K562 (cell line): ENCODE measurements around the gene TENT4A. TPM values are rescaled to one million over a fixed set of nuclear protein-coding genes. Genes with fewer than 3 reads are reported as not detected.

Experiments
- ATAC-seq: fragments of 200-7000 bp; cut with Tn5 transposase; 3 replicates; pipeline ENCODE4 v1.9.1; 2020; ENCODE audit warnings: moderate library complexity
- BruUV-seq: library from RNA; stranded (reverse); fragments of 400-500 nt; replicated peaks from 2 replicates; lab custom pipeline; 2021; lab: Mats Ljungman, UMichigan
- CTCF ChIA-PET: fragments of 300-600 bp; formaldehyde crosslinking; extraction: SDS; loops from one replicate; lab custom pipeline; 2021; ENCODE audit warnings: low intra/inter-chr PET ratio; lab: Yijun Ruan, JAX
- POLR2A ChIA-PET: fragments of 300-600, 350-650 bp; sonication (Branson Sonifier 250); formaldehyde crosslinking; extraction: SDS; loops from one replicate; lab custom pipeline; 2021; ENCODE audit warnings: antibody characterized with exemption, inconsistent platforms; lab: Yijun Ruan, JAX
- DNase-seq, 4 experiments: peaks; one replicate each; pipeline versions ENCODE4 v3.0.0 to v3.0.0-alpha.2; 2011 to 2018; ENCODE audit warnings: low spot score in 3 of 4, mixed read lengths in 3 of 4; ENCODE audit errors: extremely low read depth in 1 of 4
- FAIRE-seq: peaks from 2 replicates; lab custom pipeline; 2011; peaks lifted over from hg19 to GRCh38; lab: Jason Lieb, UNC
- H2AFZ ChIP-seq: 2 replicates; pipeline ENCODE4 v1.6.0; 2011; ENCODE audit warnings: low read depth, low read length, control low read depth, inconsistent platforms
- H3K27ac ChIP-seq: fragments of 200-600 bp; 3 replicates; pipeline ENCODE4 v1.8.0; 2011; ENCODE audit warnings: low read depth, mild to moderate bottlenecking, control low read depth, inconsistent platforms, low read length, moderate library complexity, mixed read lengths; ENCODE audit errors: extremely low read depth
- H3K27me3 ChIP-seq, 2 experiments: fragments of 300-600 bp in 1 of 2; 2 replicates in 1 of 2; 3 replicates in 1 of 2; pipeline versions ENCODE4 v1.6.0 to v1.8.0; 2011; ENCODE audit warnings: inconsistent platforms in 2 of 2, low read length in 2 of 2, mild to moderate bottlenecking in 1 of 2, mixed read lengths in 1 of 2, moderate library complexity in 1 of 2; ENCODE audit not compliant: control insufficient read depth in 2 of 2, insufficient read depth in 2 of 2
- H3K36me3 ChIP-seq: fragments of 300-600 bp; 3 replicates; pipeline ENCODE4 v1.8.0; 2011; ENCODE audit warnings: mild to moderate bottlenecking, low read length, inconsistent platforms; ENCODE audit not compliant: control insufficient read depth, insufficient read depth
- H3K4me1 ChIP-seq, 2 experiments: fragments of 200-600 bp in 1 of 2; replicated peaks in 1 of 2; 2 replicates in 1 of 2; 3 replicates in 1 of 2; pipeline versions ENCODE4 v1.5.1 to v1.8.0; 2011; ENCODE audit warnings: inconsistent platforms in 2 of 2, low read length in 2 of 2, mild to moderate bottlenecking in 1 of 2, mixed read lengths in 1 of 2, moderate library complexity in 1 of 2; ENCODE audit not compliant: control insufficient read depth in 2 of 2, insufficient read depth in 2 of 2
- H3K4me2 ChIP-seq: 2 replicates; pipeline ENCODE4 v1.6.1; 2011; ENCODE audit warnings: low read length, control low read depth, inconsistent platforms, mixed read lengths; ENCODE audit not compliant: insufficient read depth
- H3K4me3 ChIP-seq: fragments of 200-600 bp; sonication (generic), shearing (Covaris generic); 2 replicates; pipeline ENCODE4 v1.5.1; 2016; ENCODE audit warnings: control low read depth, inconsistent platforms
- H3K79me2 ChIP-seq: fragments of 200-600 bp; 3 replicates; pipeline ENCODE4 v1.8.0; 2011; ENCODE audit warnings: low read length, inconsistent platforms; ENCODE audit not compliant: control insufficient read depth, insufficient read depth
- H3K9ac ChIP-seq, 2 experiments: 2 replicates each; pipeline versions ENCODE4 v1.6.0 to v1.6.1; 2011; ENCODE audit warnings: low read depth in 2 of 2, low read length in 2 of 2, control low read depth in 1 of 2, inconsistent platforms in 1 of 2, mild to moderate bottlenecking in 1 of 2, mixed read lengths in 1 of 2; ENCODE audit not compliant: insufficient read depth in 1 of 2
- H3K9me1 ChIP-seq: one replicate; pipeline ENCODE4 v1.6.0; 2011; ENCODE audit warnings: inconsistent platforms, mild to moderate bottlenecking, low read length, moderate library complexity; ENCODE audit not compliant: control insufficient read depth, insufficient read depth
- H3K9me3 ChIP-seq: replicated peaks from 2 replicates; pipeline ENCODE4 v1.5.1; 2011; ENCODE audit warnings: low read depth, low read length, inconsistent platforms; ENCODE audit not compliant: control insufficient read depth, insufficient read depth
- H4K20me1 ChIP-seq: replicated peaks from 2 replicates; pipeline ENCODE4 v1.6.1; 2011; ENCODE audit warnings: low read length, inconsistent platforms, mixed read lengths; ENCODE audit not compliant: control insufficient read depth, insufficient read depth
- ARHGAP35 ChIP-seq: fragments of 450-650 bp; IDR thresholded peaks from 2 replicates; pipeline ENCODE4 v1.6.1; 2018; ENCODE audit not compliant: partially characterized antibody
- CEBPG ChIP-seq, 3 experiments: fragments of 200-800 bp in 1 of 3; sonication (Bioruptor generic) in 1 of 3; sonication (generic) in 1 of 3; formaldehyde crosslinking in 1 of 3; IDR thresholded peaks in 2 of 3; conservative IDR thresholded peaks in 1 of 3; 2 replicates each; pipeline versions ENCODE4 v1.6.1 to v1.8.0; 2016 to 2022; ENCODE audit warnings: missing compliant biosample characterization in 2 of 3, missing genetic modification characterization in 2 of 3, mild to moderate bottlenecking in 1 of 3, missing genetic modification reagents in 1 of 3
- POLR2A ChIP-seq: fragments of 450-650 bp; conservative IDR thresholded peaks from 2 replicates; pipeline ENCODE4 v1.6.1; 2016
- REST ChIP-seq, 2 experiments: fragments of 450-650 bp; formaldehyde crosslinking in 1 of 2; IDR thresholded peaks; 2 replicates each; pipeline versions ENCODE4 v1.4.0 to v1.6.1; 2014 to 2020; ENCODE audit warnings: mild to moderate bottlenecking in 2 of 2, borderline replicate concordance in 1 of 2, low read depth in 1 of 2
- SMARCC2 ChIP-seq: fragments of 450-650 bp; IDR thresholded peaks from 2 replicates; pipeline ENCODE4 v1.6.1; 2017; ENCODE audit warnings: antibody characterized with exemption, moderate library complexity, mild to moderate bottlenecking, low read depth
- SUPT5H ChIP-seq: fragments of 450-650 bp; IDR thresholded peaks from 2 replicates; pipeline ENCODE4 v1.6.1; 2016
- ZNF586 ChIP-seq: fragments of 450-650 bp; formaldehyde crosslinking; conservative IDR thresholded peaks from 2 replicates; pipeline ENCODE4 v1.4.0; 2020; ENCODE audit warnings: mild to moderate bottlenecking, moderate library complexity
- WGBS: fragments of 100-300 bp; shearing (Covaris generic); methylation state at CpG from one replicate; pipeline ENCODE4 v1.1.6; 2016; ENCODE audit warnings: low coverage, mixed read lengths; ENCODE audit not compliant: insufficient coverage; ENCODE audit errors: missing lambda C conversion rate; 5-methylcytosine and 5-hydroxymethylcytosine counted together
- in situ Hi-C: fragments of 300-500 bp; cut with MboI; formaldehyde crosslinking; loops from 4 replicates; pipeline ENCODE4 v1.15.0; 2018; ENCODE audit warnings: inconsistent platforms, mixed read lengths
- intact Hi-C: fragments of 100-400 bp; cut with micrococcal nuclease; formaldehyde crosslinking; loops from 2 replicates; pipeline ENCODE4 v1.14.2; 2022
- polyA plus RNA-seq, 8 experiments: library from polyadenylated mRNA; depleted of rRNA in 4 of 8; stranded (reverse) in 5 of 8; unstranded in 3 of 8; fragments of >200 nt; fragmentation: Nextera tagmentation in 2 of 8; fragmentation: Illumina TruSeq in 1 of 8; extraction: Ambion mirVana in 2 of 8; extraction: Trizol in 1 of 8; gene quantifications; 2 replicates each; pipeline versions ENCODE4 v1.2.1 to v1.2.3, GENCODE V29; 2011 to 2014; ENCODE audit warnings: inconsistent platforms in 1 of 8, missing spikeins in 1 of 8
- total RNA-seq, 7 experiments: library from RNA; depleted of rRNA in 6 of 7; stranded (reverse); fragments of >200 nt in 6 of 7; fragmentation: Illumina TruSeq in 2 of 7; extraction: Trizol in 2 of 7; gene quantifications; 2 replicates each; pipeline versions ENCODE4 v1.2.1 to v1.2.3, GENCODE V29; 2011 to 2021; ENCODE audit warnings: low replicate concordance in 1 of 7

Gene TENT4A
- total and polyA plus RNA-seq, 9 of the 15 experiments (the other 6 are each of a cell fraction or from before 2014, with no cell fraction given), result 1.3 to 27.3 (median 13.0) TPM

GRCh38 chr5:6758236-6758635 is 45.0 kb downstream of the TENT4A start:
- Histone ChIP-seq H3K4me1 (peaks cover 0 to 5% of the 10 kb centered on the region in 2 experiments; a peak in 2 of 5 replicates), H3K9ac (no peak overlapping the region), H3K27ac (no peak overlapping the region), H2AFZ (no peak overlapping the region), H3K4me3 (no peak overlapping the region), H4K20me1 (no peaks in the 10 kb centered on the region)
- no TSS peak for BruUV-seq
- 82% methylated on average over 6 of the region's 6 CpGs for WGBS
- FAIRE-seq (no peak), ATAC-seq (peak; percentile 31)
- intact Hi-C loops, result no loop called here
- ChIA-PET CTCF (no interaction called here), POLR2A (no interaction called here)
- TF ChIP-seq ZNF586 (CRISPR knock-in tag) (no peak), SUPT5H (0 out of 2 replicates have a peak, but pooled peaks have one; percentile 36), POLR2A (peak; percentile 48; the same call in 1 of the 2 replicates)
- TF ChIP-seq, all 486 proteins: peak for 2
- in situ Hi-C loops, result no loop called here
- peaks cover 51% of the 10 kb centered on the region for H3K36me3 ChIP-seq
- no peaks in the 10 kb centered on the region for H3K27me3 ChIP-seq
- H3K4me2 ChIP-seq, result no peak overlapping the region
- H3K9me3 ChIP-seq, result no peaks in the 10 kb centered on the region
- no peaks in the 10 kb centered on the region for H3K9me1 ChIP-seq
- no peaks in the 10 kb centered on the region for H3K79me2 ChIP-seq
- DNase-seq, result no peak

DNA sequence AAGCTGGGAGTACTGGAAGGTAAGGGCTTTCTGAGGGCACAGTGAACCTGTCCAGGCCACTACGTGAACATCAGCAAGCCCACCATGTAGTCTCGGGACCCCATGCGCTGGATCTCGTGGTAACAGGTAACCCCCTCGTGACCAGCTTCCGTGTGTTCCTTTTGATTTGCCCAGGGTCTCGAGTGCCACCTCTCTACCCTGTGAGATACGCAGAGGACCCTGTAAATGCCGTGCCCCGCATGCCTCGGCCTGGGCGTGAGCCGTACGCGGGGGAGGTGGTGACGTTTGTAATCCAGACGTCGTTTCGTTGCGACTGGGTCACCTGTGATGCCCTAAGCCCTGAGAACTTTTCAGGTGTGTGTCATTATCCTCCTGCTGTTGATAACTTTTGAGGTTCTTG is 45.5 kb downstream of the TENT4A start:
- Histone ChIP-seq H3K27ac (no peak overlapping the region), H4K20me1 (no peaks in the 10 kb centered on the region), H2AFZ (no peak overlapping the region), H3K9me3 (no peaks in the 10 kb centered on the region), H3K27me3 (no peaks in the 10 kb centered on the region), H3K4me1 (peaks cover 0 to 5% of the 10 kb centered on the region in 2 experiments; a peak in 2 of 5 replicates), H3K9me1 (no peaks in the 10 kb centered on the region), H3K4me2 (no peak overlapping the region), H3K9ac (peak overlapping the region in 1 of 2 experiments; percentile 31; a peak in 1 of 4 replicates), H3K36me3 (peaks cover 46% of the 10 kb centered on the region), H3K79me2 (no peaks in the 10 kb centered on the region), H3K4me3 (no peak overlapping the region)
- ChIA-PET POLR2A (no interaction called here), CTCF (no interaction called here)
- WGBS, result 87% methylated on average over 14 of the region's 20 CpGs
- no peak for DNase-seq
- intact Hi-C loops, result no loop called here
- in situ Hi-C loops, result no loop called here
- FAIRE-seq, result no peak
- no peak for ATAC-seq
- BruUV-seq, result no TSS peak
- TF ChIP-seq CEBPG (CRISPR knock-in tag; IDR thresholded peaks at IDR 0.05) (no peak), CEBPG (tag; conservative IDR thresholded peaks at IDR 0.05 in 1 of 2, IDR thresholded peaks at IDR 0.05 in 1 of 2) (no peak), ARHGAP35 (no peak), SMARCC2 (no peak), REST (IDR thresholded peaks at IDR 0.05; ENCODE audit: borderline replicate concordance) (no peak), REST (CRISPR knock-in tag; IDR thresholded peaks at IDR 0.05; ENCODE audit: low read depth) (no peak)
